GM23338 (cell line): Measurements from ENCODE around the gene KCNH8. TPM values are rescaled to one million over a fixed set of nuclear protein-coding genes. Genes with fewer than 3 reads are reported as not detected.

ENCODE experiments used
- ATAC-seq: fragments of 200-7000 bp; cut with Tn5 transposase; 3 replicates; pipeline ENCODE4 v1.9.1; 2020
- DNase-seq: peaks from one replicate; pipeline ENCODE4 v3.0.0-alpha.2; 2015; ENCODE audit warnings: low spot score
- H2AFZ ChIP-seq: fragments of 200-600 bp; sonication (generic); 2 replicates; pipeline ENCODE4 v1.8.0; 2016; ENCODE audit warnings: antibody characterized with exemption, mild to moderate bottlenecking, moderate library complexity
- H3F3A ChIP-seq: fragments of 200-600 bp; sonication (generic); replicated peaks from 2 replicates; pipeline ENCODE4 v1.8.0; 2017; ENCODE audit warnings: antibody characterized with exemption, mixed run types, low read depth
- H3K27ac ChIP-seq: fragments of 200-600 bp; sonication (generic); 2 replicates; pipeline ENCODE4 v1.6.1; 2016; ENCODE audit warnings: low read depth
- H3K27me3 ChIP-seq: fragments of 200-600 bp; sonication (generic); 2 replicates; pipeline ENCODE4 v1.8.0; 2016; ENCODE audit warnings: mild to moderate bottlenecking, mixed run types, moderate library complexity; ENCODE audit not compliant: insufficient read depth
- H3K36me3 ChIP-seq: fragments of 200-600 bp; sonication (generic); 2 replicates; pipeline ENCODE4 v1.8.0; 2016; ENCODE audit warnings: mild to moderate bottlenecking; ENCODE audit not compliant: insufficient read depth
- H3K4me1 ChIP-seq: fragments of 200-600 bp; sonication (generic); 2 replicates; pipeline ENCODE4 v1.8.0; 2016; ENCODE audit warnings: mild to moderate bottlenecking, moderate library complexity; ENCODE audit not compliant: insufficient read depth
- H3K4me2 ChIP-seq: fragments of 200-600 bp; sonication (generic); 2 replicates; pipeline ENCODE4 v1.7.1; 2017; ENCODE audit warnings: mixed run types
- H3K4me3 ChIP-seq: fragments of 200-600 bp; sonication (generic); 2 replicates; pipeline ENCODE4 v1.6.1; 2016; ENCODE audit warnings: mixed run types
- H3K79me2 ChIP-seq: fragments of 200-600 bp; sonication (generic); replicated peaks from 2 replicates; pipeline ENCODE4 v1.8.0; 2017; ENCODE audit warnings: mild to moderate bottlenecking; ENCODE audit not compliant: insufficient read depth
- H3K9me2 ChIP-seq: fragments of 200-600 bp; sonication (generic); 2 replicates; pipeline ENCODE4 v1.8.0; 2017; ENCODE audit not compliant: insufficient read depth
- H4K20me1 ChIP-seq: fragments of 200-600 bp; sonication (generic); replicated peaks from 2 replicates; pipeline ENCODE4 v1.8.0; 2017; ENCODE audit warnings: mild to moderate bottlenecking; ENCODE audit not compliant: insufficient read depth
- H3K27ac Mint-ChIP-seq: 2 replicates; pipeline ENCODE4 v1.8.0; 2020; ENCODE audit warnings: inconsistent platforms, mild to moderate bottlenecking, moderate library complexity, mixed read lengths
- H3K27me3 Mint-ChIP-seq: 3 replicates; pipeline ENCODE4 v1.8.0; 2022; ENCODE audit warnings: low read depth, mild to moderate bottlenecking, moderate library complexity, mixed read lengths, inconsistent platforms; ENCODE audit not compliant: insufficient read depth, poor library complexity
- H3K36me3 Mint-ChIP-seq: 3 replicates; pipeline ENCODE4 v1.8.0; 2021; ENCODE audit warnings: low read depth, mild to moderate bottlenecking, inconsistent platforms, moderate library complexity, mixed read lengths
- H3K4me1 Mint-ChIP-seq: 3 replicates; pipeline ENCODE4 v1.8.0; 2020; ENCODE audit warnings: mild to moderate bottlenecking, inconsistent platforms, mixed read lengths
- H3K4me3 Mint-ChIP-seq: 3 replicates; pipeline ENCODE4 v1.8.0; 2021; ENCODE audit warnings: moderate library complexity, mild to moderate bottlenecking, inconsistent platforms, mixed read lengths
- H3K9me3 Mint-ChIP-seq: 3 replicates; pipeline ENCODE4 v1.8.0; 2020; ENCODE audit warnings: moderate library complexity, mild to moderate bottlenecking, inconsistent platforms, mixed read lengths
- CREB1 ChIP-seq: fragments of 250-450 bp; sonication (Bioruptor Pico); IDR thresholded peaks from 2 replicates; pipeline ENCODE4 v1.5.0; 2020; ENCODE audit warnings: low read depth, mild to moderate bottlenecking, moderate library complexity
- CTCF ChIP-seq, 2 experiments: fragments of 200-600 bp in 1 of 2; sonication (generic) in 1 of 2; conservative IDR thresholded peaks; 2 replicates each; pipeline versions ENCODE4 v1.5.1 to v1.6.1; 2016 to 2017; ENCODE audit warnings: antibody characterized with exemption in 2 of 2, low read depth in 2 of 2, mild to moderate bottlenecking in 2 of 2, moderate library complexity in 1 of 2
- ETS1 ChIP-seq: IDR thresholded peaks from 2 replicates; pipeline ENCODE4 v1.6.1; 2016; ENCODE audit warnings: antibody characterized with exemption
- EZH2phosphoT487 ChIP-seq: fragments of 200-600 bp; sonication (generic); IDR thresholded peaks from one replicate; pipeline ENCODE4 v1.8.1; 2018; ENCODE audit warnings: antibody characterized with exemption; ENCODE audit not compliant: unreplicated experiment
- NANOG ChIP-seq: IDR thresholded peaks from 2 replicates; pipeline ENCODE4 v1.6.1; 2016; ENCODE audit warnings: antibody characterized with exemption, borderline replicate concordance
- ZNF114 ChIP-seq: fragments of 250-450 bp; sonication (Bioruptor Pico); IDR thresholded peaks from 2 replicates; pipeline ENCODE4 v1.5.0; 2020; ENCODE audit warnings: mild to moderate bottlenecking, moderate library complexity
- polyA plus RNA-seq: library from polyadenylated mRNA; unstranded; fragments of >200 nt; fragmentation: Nextera tagmentation; extraction: Ambion mirVana; gene quantifications from 2 replicates; pipeline ENCODE4 v1.2.1, GENCODE V29; 2016
- total RNA-seq: library from RNA; depleted of rRNA; stranded (reverse); fragments of >200 nt; shearing (Covaris generic); gene quantifications from 2 replicates; pipeline ENCODE4 v1.2.3, GENCODE V29; 2014
- TF ChIP-seq, protein P1 (sequence below): fragments of 250-450 bp; sonication (Bioruptor Pico); IDR thresholded peaks from 2 replicates; pipeline ENCODE4 v1.5.0; 2020; ENCODE audit warnings: mild to moderate bottlenecking, moderate library complexity

KCNH8 gene
- total and polyA plus RNA-seq, 2 experiments from 2014 or later, result 1.3 to 3.4 TPM

- no peak overlapping the region for H3K27ac Mint-ChIP-seq
- Histone ChIP-seq H3F3A (no peaks in the 10 kb centered on the region), H3K4me1 (no peaks in the 10 kb centered on the region), H2AFZ (no peak overlapping the region), H3K4me2 (no peak overlapping the region), H3K4me3 (no peak overlapping the region), H3K79me2 (no peaks in the 10 kb centered on the region), H3K9me2 (no peaks in the 10 kb centered on the region), H3K36me3 (no peaks in the 10 kb centered on the region), H3K27me3 (no peaks in the 10 kb centered on the region), H3K27ac (no peak overlapping the region), H4K20me1 (no peaks in the 10 kb centered on the region)
- no peak for DNase-seq
- no peak overlapping the region for H3K4me3 Mint-ChIP-seq
- no peaks in the 10 kb centered on the region for H3K36me3 Mint-ChIP-seq
- TF ChIP-seq CREB1 (CRISPR knock-in tag) (no peak), NANOG (no peak), ETS1 (no peak), CTCF (conservative IDR thresholded peaks at IDR 0.05; ENCODE audit: low read depth in 2 of 2) (no peak), ZNF114 (CRISPR knock-in tag) (no peak), EZH2phosphoT487 (no peak)
- TF ChIP-seq, protein P1, sequence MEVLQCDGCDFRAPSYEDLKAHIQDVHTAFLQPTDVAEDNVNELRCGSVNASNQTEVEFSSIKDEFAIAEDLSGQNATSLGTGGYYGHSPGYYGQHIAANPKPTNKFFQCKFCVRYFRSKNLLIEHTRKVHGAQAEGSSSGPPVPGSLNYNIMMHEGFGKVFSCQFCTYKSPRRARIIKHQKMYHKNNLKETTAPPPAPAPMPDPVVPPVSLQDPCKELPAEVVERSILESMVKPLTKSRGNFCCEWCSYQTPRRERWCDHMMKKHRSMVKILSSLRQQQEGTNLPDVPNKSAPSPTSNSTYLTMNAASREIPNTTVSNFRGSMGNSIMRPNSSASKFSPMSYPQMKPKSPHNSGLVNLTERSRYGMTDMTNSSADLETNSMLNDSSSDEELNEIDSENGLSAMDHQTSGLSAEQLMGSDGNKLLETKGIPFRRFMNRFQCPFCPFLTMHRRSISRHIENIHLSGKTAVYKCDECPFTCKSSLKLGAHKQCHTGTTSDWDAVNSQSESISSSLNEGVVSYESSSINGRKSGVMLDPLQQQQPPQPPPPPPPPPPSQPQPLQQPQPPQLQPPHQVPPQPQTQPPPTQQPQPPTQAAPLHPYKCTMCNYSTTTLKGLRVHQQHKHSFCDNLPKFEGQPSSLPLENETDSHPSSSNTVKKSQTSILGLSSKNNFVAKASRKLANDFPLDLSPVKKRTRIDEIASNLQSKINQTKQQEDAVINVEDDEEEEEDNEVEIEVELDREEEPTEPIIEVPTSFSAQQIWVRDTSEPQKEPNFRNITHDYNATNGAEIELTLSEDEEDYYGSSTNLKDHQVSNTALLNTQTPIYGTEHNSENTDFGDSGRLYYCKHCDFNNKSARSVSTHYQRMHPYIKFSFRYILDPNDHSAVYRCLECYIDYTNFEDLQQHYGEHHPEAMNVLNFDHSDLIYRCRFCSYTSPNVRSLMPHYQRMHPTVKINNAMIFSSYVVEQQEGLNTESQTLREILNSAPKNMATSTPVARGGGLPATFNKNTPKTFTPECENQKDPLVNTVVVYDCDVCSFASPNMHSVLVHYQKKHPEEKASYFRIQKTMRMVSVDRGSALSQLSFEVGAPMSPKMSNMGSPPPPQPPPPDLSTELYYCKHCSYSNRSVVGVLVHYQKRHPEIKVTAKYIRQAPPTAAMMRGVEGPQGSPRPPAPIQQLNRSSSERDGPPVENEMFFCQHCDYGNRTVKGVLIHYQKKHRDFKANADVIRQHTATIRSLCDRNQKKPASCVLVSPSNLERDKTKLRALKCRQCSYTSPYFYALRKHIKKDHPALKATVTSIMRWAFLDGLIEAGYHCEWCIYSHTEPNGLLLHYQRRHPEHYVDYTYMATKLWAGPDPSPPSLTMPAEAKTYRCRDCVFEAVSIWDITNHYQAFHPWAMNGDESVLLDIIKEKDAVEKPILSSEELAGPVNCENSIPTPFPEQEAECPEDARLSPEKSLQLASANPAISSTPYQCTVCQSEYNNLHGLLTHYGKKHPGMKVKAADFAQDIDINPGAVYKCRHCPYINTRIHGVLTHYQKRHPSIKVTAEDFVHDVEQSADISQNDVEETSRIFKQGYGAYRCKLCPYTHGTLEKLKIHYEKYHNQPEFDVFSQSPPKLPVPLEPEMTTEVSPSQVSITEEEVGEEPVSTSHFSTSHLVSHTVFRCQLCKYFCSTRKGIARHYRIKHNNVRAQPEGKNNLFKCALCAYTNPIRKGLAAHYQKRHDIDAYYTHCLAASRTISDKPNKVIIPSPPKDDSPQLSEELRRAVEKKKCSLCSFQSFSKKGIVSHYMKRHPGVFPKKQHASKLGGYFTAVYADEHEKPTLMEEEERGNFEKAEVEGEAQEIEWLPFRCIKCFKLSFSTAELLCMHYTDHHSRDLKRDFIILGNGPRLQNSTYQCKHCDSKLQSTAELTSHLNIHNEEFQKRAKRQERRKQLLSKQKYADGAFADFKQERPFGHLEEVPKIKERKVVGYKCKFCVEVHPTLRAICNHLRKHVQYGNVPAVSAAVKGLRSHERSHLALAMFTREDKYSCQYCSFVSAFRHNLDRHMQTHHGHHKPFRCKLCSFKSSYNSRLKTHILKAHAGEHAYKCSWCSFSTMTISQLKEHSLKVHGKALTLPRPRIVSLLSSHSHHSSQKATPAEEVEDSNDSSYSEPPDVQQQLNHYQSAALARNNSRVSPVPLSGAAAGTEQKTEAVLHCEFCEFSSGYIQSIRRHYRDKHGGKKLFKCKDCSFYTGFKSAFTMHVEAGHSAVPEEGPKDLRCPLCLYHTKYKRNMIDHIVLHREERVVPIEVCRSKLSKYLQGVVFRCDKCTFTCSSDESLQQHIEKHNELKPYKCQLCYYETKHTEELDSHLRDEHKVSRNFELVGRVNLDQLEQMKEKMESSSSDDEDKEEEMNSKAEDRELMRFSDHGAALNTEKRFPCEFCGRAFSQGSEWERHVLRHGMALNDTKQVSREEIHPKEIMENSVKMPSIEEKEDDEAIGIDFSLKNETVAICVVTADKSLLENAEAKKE, result no peak
- no peaks in the 10 kb centered on the region; the same call in 2 of the 3 replicates for H3K9me3 Mint-ChIP-seq
- ATAC-seq, result no peak
- peaks cover 4% of the 10 kb centered on the region; the same call in 2 of the 3 replicates for H3K4me1 Mint-ChIP-seq
- peaks cover 2% of the 10 kb centered on the region for H3K27me3 Mint-ChIP-seq
These were observed 190.5 kb downstream of the KCNH8 start for GRCh38 chr3:19338769-19339168.
